Panc1 (cell line): ENCODE measurements around the gene FBXL14. TPM values are rescaled to one million over a fixed set of nuclear protein-coding genes. Genes with fewer than 3 reads are reported as not detected.

Source experiments
- ATAC-seq: fragments of 200-7000 bp; cut with Tn5 transposase; 2 replicates; pipeline ENCODE4 v1.9.1; 2020; ENCODE audit warnings: mild to moderate bottlenecking, moderate library complexity
- BruUV-seq: library from RNA; stranded (reverse); fragments of 400-500 nt; replicated peaks from 2 replicates; lab custom pipeline; 2021; lab: Mats Ljungman, UMichigan
- CTCF ChIA-PET: fragments of 300-600 bp; sonication (Branson Sonifier 250); formaldehyde crosslinking; loops from one replicate; lab custom pipeline; 2022; ENCODE audit warnings: antibody characterized with exemption; lab: Charles Lee
- POLR2A ChIA-PET: fragments of 300-600 bp; sonication (Branson Sonifier 250); formaldehyde crosslinking; loops from one replicate; lab custom pipeline; 2022; ENCODE audit warnings: antibody characterized with exemption; lab: Charles Lee
- DNase-seq: peaks from one replicate; pipeline ENCODE4 v3.0.0-alpha.2; 2010; ENCODE audit warnings: low read depth, low spot score
- H3K27ac ChIP-seq: 2 replicates; pipeline ENCODE4 v1.5.1; 2011; ENCODE audit warnings: mild to moderate bottlenecking, low read length, inconsistent platforms
- H3K27me3 ChIP-seq: fragments of 200-500 bp; sonication (Bioruptor generic); 2 replicates; pipeline ENCODE4 v1.6.0; 2014; ENCODE audit warnings: low read length, inconsistent platforms; ENCODE audit not compliant: control insufficient read depth, insufficient read depth
- H3K36me3 ChIP-seq: fragments of 200-500 bp; sonication (Bioruptor generic); 2 replicates; pipeline ENCODE4 v1.5.1; 2014; ENCODE audit warnings: inconsistent platforms, mild to moderate bottlenecking, low read length, moderate library complexity; ENCODE audit not compliant: control insufficient read depth, insufficient read depth
- H3K4me1 ChIP-seq: 2 replicates; pipeline ENCODE4 v1.5.1; 2011; ENCODE audit warnings: inconsistent platforms, mild to moderate bottlenecking, low read length, moderate library complexity; ENCODE audit not compliant: control insufficient read depth, insufficient read depth
- H3K4me3 ChIP-seq, 2 experiments: 2 replicates each; pipeline ENCODE4 v1.5.1; 2011 to 2012; ENCODE audit warnings: low read depth in 2 of 2, low read length in 2 of 2, mild to moderate bottlenecking in 2 of 2, inconsistent platforms in 1 of 2, moderate library complexity in 1 of 2
- H3K9me3 ChIP-seq: fragments of 200-500 bp; sonication (Bioruptor generic); 2 replicates; pipeline ENCODE4 v1.5.1; 2014; ENCODE audit warnings: low read depth, mild to moderate bottlenecking, inconsistent platforms, low read length, moderate library complexity; ENCODE audit not compliant: control insufficient read depth, insufficient read depth
- POLR2AphosphoS5 ChIP-seq: IDR thresholded peaks from 2 replicates; pipeline ENCODE4 v1.6.1; 2012; ENCODE audit warnings: mild to moderate bottlenecking, low read depth, low read length, moderate library complexity
- SIN3A ChIP-seq: IDR thresholded peaks from 2 replicates; pipeline ENCODE4 v1.6.1; 2012; ENCODE audit warnings: low read depth, mild to moderate bottlenecking, low read length, moderate library complexity, borderline replicate concordance; ENCODE audit not compliant: insufficient read depth
- TCF7L2 ChIP-seq: IDR thresholded peaks from 2 replicates; pipeline ENCODE4 v1.6.1; 2011; ENCODE audit warnings: mild to moderate bottlenecking, low read depth, low read length, inconsistent platforms
- in situ Hi-C: cut with HindIII; loops from 2 replicates; pipeline ENCODE4 v1.10.0; 2016; ENCODE audit warnings: low sequenced_read_pairs, low pct_unique_long_range_greater_than_20kb
- intact Hi-C: fragments of 100-400 bp; cut with micrococcal nuclease; formaldehyde crosslinking; loops from one replicate; pipeline ENCODE4 v1.10.0; 2022; ENCODE audit not compliant: unreplicated experiment
- total RNA-seq: library from RNA; stranded (reverse); gene quantifications from one replicate; pipeline ENCODE4 v1.2.1, GENCODE V29; 2021; ENCODE audit not compliant: unreplicated experiment
- TF ChIP-seq, protein P1 (sequence below): fragments of 450-650 bp; IDR thresholded peaks from 2 replicates; pipeline ENCODE4 v1.5.1; 2017; ENCODE audit warnings: mild to moderate bottlenecking
- TF ChIP-seq, protein P2 (sequence below), 2 experiments: IDR thresholded peaks; 2 replicates each; pipeline ENCODE4 v1.6.1; 2011 to 2012; ENCODE audit warnings: low read depth in 2 of 2, control low read depth in 1 of 2, low read length in 1 of 2, mild to moderate bottlenecking in 1 of 2, moderate library complexity in 1 of 2; ENCODE audit not compliant: insufficient read depth in 1 of 2

Gene FBXL14
- total RNA-seq, 1 experiment from 2014 or later: 15.1 TPM

DNA sequence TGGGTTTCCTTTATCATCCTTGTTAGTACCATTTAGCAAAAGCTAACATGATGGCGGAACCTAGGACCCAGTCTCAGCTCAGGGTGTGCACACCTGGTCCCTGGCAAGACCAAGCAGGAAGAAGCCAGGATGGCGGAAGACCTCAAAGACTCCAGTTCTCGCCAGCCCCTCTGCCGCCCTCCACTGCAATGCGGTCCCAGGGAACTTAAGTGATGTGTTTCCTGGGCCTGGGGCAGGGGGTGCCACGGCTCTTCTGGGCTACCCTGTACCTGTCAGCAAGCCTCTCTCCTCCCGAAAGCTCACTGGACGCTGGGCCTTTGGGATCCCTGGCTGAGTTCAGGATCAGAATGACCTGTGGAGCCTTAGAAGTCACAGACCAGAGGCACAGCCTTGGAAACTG, 71.3 kb downstream of the FBXL14 start:
- ATAC-seq: no peak
- H3K4me1 ChIP-seq: peaks cover 16% of the 10 kb centered on the region
- TF ChIP-seq POLR2AphosphoS5 (no peak), SIN3A (no peak), TCF7L2 (no peak)
- TF ChIP-seq, protein P1, sequence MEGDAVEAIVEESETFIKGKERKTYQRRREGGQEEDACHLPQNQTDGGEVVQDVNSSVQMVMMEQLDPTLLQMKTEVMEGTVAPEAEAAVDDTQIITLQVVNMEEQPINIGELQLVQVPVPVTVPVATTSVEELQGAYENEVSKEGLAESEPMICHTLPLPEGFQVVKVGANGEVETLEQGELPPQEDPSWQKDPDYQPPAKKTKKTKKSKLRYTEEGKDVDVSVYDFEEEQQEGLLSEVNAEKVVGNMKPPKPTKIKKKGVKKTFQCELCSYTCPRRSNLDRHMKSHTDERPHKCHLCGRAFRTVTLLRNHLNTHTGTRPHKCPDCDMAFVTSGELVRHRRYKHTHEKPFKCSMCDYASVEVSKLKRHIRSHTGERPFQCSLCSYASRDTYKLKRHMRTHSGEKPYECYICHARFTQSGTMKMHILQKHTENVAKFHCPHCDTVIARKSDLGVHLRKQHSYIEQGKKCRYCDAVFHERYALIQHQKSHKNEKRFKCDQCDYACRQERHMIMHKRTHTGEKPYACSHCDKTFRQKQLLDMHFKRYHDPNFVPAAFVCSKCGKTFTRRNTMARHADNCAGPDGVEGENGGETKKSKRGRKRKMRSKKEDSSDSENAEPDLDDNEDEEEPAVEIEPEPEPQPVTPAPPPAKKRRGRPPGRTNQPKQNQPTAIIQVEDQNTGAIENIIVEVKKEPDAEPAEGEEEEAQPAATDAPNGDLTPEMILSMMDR: no peak
- no peak overlapping the region for H3K4me3 ChIP-seq
- CTCF ChIA-PET: no interaction called here
- intact Hi-C loops (no loop called here), in situ Hi-C loops (no loop called here)
- POLR2A ChIA-PET: interaction anchor here (0.6 kb wide), 1 partner anchor 11 kb away, joined by 5 read pairs; no protein-coding TSS in a partner anchor
- H3K9me3 ChIP-seq: no peaks in the 10 kb centered on the region
- no peak overlapping the region for H3K27ac ChIP-seq
- no peaks in the 10 kb centered on the region for H3K36me3 ChIP-seq
- BruUV-seq: no TSS peak
- no peaks in the 10 kb centered on the region for H3K27me3 ChIP-seq
- DNase-seq: no peak

DNA sequence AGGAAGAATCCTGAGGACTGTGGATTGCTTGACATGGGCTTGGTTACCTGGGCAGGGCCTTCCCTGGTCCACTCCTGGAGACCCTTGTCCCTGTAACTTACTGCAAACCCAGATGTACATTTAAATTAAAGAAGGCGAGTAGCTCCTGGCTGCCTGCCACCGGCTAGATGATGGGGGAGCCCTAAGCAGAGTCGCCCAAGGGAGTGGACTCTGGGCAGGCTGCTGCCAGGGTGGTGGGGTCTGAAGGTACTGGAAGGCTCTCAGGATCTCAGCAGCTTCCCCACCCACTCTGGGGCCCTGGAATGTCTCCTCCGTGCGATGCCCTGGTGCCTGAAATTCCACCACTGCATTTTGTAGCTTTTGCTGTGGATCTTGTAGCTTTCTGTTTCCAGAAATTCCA, 74.7 kb downstream of the FBXL14 start:
- TF ChIP-seq SIN3A: no peak
- no peak for TF ChIP-seq TCF7L2
- TF ChIP-seq, protein P2, sequence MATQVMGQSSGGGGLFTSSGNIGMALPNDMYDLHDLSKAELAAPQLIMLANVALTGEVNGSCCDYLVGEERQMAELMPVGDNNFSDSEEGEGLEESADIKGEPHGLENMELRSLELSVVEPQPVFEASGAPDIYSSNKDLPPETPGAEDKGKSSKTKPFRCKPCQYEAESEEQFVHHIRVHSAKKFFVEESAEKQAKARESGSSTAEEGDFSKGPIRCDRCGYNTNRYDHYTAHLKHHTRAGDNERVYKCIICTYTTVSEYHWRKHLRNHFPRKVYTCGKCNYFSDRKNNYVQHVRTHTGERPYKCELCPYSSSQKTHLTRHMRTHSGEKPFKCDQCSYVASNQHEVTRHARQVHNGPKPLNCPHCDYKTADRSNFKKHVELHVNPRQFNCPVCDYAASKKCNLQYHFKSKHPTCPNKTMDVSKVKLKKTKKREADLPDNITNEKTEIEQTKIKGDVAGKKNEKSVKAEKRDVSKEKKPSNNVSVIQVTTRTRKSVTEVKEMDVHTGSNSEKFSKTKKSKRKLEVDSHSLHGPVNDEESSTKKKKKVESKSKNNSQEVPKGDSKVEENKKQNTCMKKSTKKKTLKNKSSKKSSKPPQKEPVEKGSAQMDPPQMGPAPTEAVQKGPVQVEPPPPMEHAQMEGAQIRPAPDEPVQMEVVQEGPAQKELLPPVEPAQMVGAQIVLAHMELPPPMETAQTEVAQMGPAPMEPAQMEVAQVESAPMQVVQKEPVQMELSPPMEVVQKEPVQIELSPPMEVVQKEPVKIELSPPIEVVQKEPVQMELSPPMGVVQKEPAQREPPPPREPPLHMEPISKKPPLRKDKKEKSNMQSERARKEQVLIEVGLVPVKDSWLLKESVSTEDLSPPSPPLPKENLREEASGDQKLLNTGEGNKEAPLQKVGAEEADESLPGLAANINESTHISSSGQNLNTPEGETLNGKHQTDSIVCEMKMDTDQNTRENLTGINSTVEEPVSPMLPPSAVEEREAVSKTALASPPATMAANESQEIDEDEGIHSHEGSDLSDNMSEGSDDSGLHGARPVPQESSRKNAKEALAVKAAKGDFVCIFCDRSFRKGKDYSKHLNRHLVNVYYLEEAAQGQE (IDR thresholded peaks at IDR 0.05; ENCODE audit: insufficient read depth in 1 of 2, low read depth in 2 of 2, low read length in 1 of 2): no peak
- TF ChIP-seq POLR2AphosphoS5: no peak
- TF ChIP-seq, protein P1: no peak
- intact Hi-C loops: no loop called here
- no TSS peak for BruUV-seq
- no peaks in the 10 kb centered on the region for H3K36me3 ChIP-seq
- H3K27me3 ChIP-seq: no peaks in the 10 kb centered on the region
- DNase-seq (no peak), ATAC-seq (no peak)
- no peaks in the 10 kb centered on the region for H3K9me3 ChIP-seq
- in situ Hi-C loops: no loop called here
- ChIA-PET POLR2A (no interaction called here), CTCF (no interaction called here)
- H3K27ac ChIP-seq: 0 out of 2 replicates have a peak overlapping the region, but pooled peaks have one; percentile 29
- H3K4me3 ChIP-seq: no peak overlapping the region
- peaks cover 16% of the 10 kb centered on the region for H3K4me1 ChIP-seq
